ENCODE data around the gene RBM33.

RBM33 gene

GRCh38 chr7:155805826-155806095, 161.3 kb downstream of the RBM33 start:
- Histone ChIP-seq H3K36me3 (ENCODE audit: control insufficient read depth, insufficient read depth, low read length) (no peaks in the 10 kb centered on the region), H3K27ac (ENCODE audit: low read length) (no peak overlapping the region), H3K9me3 (ENCODE audit: control insufficient read depth, insufficient read depth, low read length) (no peaks in the 10 kb centered on the region), H3K27me3 (ENCODE audit: control insufficient read depth, insufficient read depth, low read length) (peaks cover 72% of the 10 kb centered on the region), H3K4me1 (ENCODE audit: control insufficient read depth, insufficient read depth, low read length) (peaks cover 4% of the 10 kb centered on the region; the same call in 1 of the 2 replicates), H3K4me3 (ENCODE audit: low read length) (no peak overlapping the region)
- no CpG with 5 or more reads among the region's 18 CpGs for WGBS (ENCODE audit: insufficient coverage, insufficient read length)
- DNase-seq (ENCODE audit: low read depth, low spot score): no peak

GRCh38 chr7:155806096-155806871, 161.8 kb downstream of the RBM33 start:
- Histone ChIP-seq H3K27ac (ENCODE audit: low read length) (no peak overlapping the region), H3K27me3 (ENCODE audit: control insufficient read depth, insufficient read depth, low read length) (peaks cover 74% of the 10 kb centered on the region), H3K4me1 (ENCODE audit: control insufficient read depth, insufficient read depth, low read length) (peaks cover 4% of the 10 kb centered on the region; the same call in 1 of the 2 replicates), H3K9me3 (ENCODE audit: control insufficient read depth, insufficient read depth, low read length) (no peaks in the 10 kb centered on the region), H3K4me3 (ENCODE audit: low read length) (no peak overlapping the region), H3K36me3 (ENCODE audit: control insufficient read depth, insufficient read depth, low read length) (no peaks in the 10 kb centered on the region)
- DNase-seq (ENCODE audit: low read depth, low spot score): no peak
- WGBS (ENCODE audit: insufficient coverage, insufficient read length): no CpG with 5 or more reads among the region's 47 CpGs

- Histone ChIP-seq H3K27ac (ENCODE audit: low read length) (no peak overlapping the region), H3K27me3 (ENCODE audit: control insufficient read depth, insufficient read depth, low read length) (peaks cover 79% of the 10 kb centered on the region), H3K36me3 (ENCODE audit: control insufficient read depth, insufficient read depth, low read length) (no peaks in the 10 kb centered on the region), H3K4me1 (ENCODE audit: control insufficient read depth, insufficient read depth, low read length) (peaks cover 4% of the 10 kb centered on the region; the same call in 1 of the 2 replicates), H3K4me3 (ENCODE audit: low read length) (no peak overlapping the region), H3K9me3 (ENCODE audit: control insufficient read depth, insufficient read depth, low read length) (no peaks in the 10 kb centered on the region)
- DNase-seq (ENCODE audit: low read depth, low spot score): no peak
- no CpG with 5 or more reads among the region's 19 CpGs for WGBS (ENCODE audit: insufficient coverage, insufficient read length)
Measured at GRCh38 chr7:155807065-155807671, 162.7 kb downstream of the RBM33 start.

- Histone ChIP-seq H3K4me3 (ENCODE audit: low read length) (peak overlapping the region; percentile 14; the same call in 1 of the 2 replicates), H3K4me1 (ENCODE audit: control insufficient read depth, insufficient read depth, low read length) (peaks cover 4% of the 10 kb centered on the region; the same call in 1 of the 2 replicates), H3K27ac (ENCODE audit: low read length) (no peak overlapping the region)
Measured at GRCh38 chr7:155807789-155808548, 163.5 kb downstream of the RBM33 start.

DNA sequence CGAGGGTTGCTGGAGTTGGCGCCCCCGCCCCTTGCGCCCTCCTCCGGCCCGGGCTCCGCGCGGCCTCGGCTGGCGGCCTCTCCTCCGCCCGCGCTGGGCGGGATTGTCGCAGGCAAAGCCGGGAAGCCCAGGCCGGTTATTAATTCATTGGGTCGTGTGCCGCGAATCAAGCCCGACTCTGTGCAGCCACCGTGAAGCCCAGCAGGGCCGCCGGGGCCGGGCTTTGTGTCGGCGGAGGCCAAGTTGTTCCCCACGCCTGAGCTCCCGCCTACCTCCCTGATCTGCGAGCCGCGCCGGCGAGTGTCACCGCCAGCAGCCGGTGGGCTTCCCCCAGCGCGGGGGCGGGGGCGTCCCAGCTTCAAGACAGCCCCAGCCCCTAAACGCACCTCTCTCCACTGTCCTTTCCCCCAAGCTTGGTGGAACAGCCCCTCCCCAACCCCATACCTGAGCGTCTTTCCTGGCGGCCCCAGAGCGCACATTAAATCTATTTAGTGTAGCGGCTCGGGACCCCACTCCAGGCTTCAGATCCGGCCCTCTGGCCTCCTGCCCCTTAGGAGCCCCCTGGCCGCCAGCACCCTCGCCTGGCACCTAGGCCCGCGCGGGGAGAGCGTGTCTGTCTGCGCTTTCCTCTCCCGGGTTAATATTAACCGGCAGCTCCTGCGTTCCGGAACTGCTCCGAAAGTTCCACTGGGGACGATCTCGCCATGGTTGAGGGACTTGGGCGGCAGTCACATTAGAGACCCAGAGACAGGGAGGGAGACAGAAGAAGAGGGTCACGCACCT, 164.3 kb downstream of the RBM33 start:
- peaks cover 84% of the 10 kb centered on the region for H3K27me3 ChIP-seq (ENCODE audit: control insufficient read depth, insufficient read depth, low read length)
- peaks cover 4% of the 10 kb centered on the region; the same call in 1 of the 2 replicates for H3K4me1 ChIP-seq (ENCODE audit: control insufficient read depth, insufficient read depth, low read length)
- H3K27ac ChIP-seq (ENCODE audit: low read length): no peak overlapping the region
- WGBS (ENCODE audit: insufficient coverage, insufficient read length): no CpG with 5 or more reads among the region's 64 CpGs
- no peak for DNase-seq (ENCODE audit: low read depth, low spot score)
- H3K36me3 ChIP-seq (ENCODE audit: control insufficient read depth, insufficient read depth, low read length): no peaks in the 10 kb centered on the region
- no peaks in the 10 kb centered on the region for H3K9me3 ChIP-seq (ENCODE audit: control insufficient read depth, insufficient read depth, low read length)
- peak overlapping the region; percentile 14; the same call in 1 of the 2 replicates for H3K4me3 ChIP-seq (ENCODE audit: low read length)

More at GRCh38 chr7:155807789-155808548, 163.5 kb downstream of the RBM33 start:
- no CpG with 5 or more reads among the region's 33 CpGs for WGBS (ENCODE audit: insufficient coverage, insufficient read length)
- H3K27me3 ChIP-seq (ENCODE audit: control insufficient read depth, insufficient read depth, low read length): peaks cover 85% of the 10 kb centered on the region
- no peaks in the 10 kb centered on the region for H3K9me3 ChIP-seq (ENCODE audit: control insufficient read depth, insufficient read depth, low read length)
- DNase-seq (ENCODE audit: low read depth, low spot score): no peak
- no peaks in the 10 kb centered on the region for H3K36me3 ChIP-seq (ENCODE audit: control insufficient read depth, insufficient read depth, low read length)

- Histone ChIP-seq H3K9me3 (ENCODE audit: control insufficient read depth, insufficient read depth, low read length) (no peaks in the 10 kb centered on the region), H3K27ac (ENCODE audit: low read length) (no peak overlapping the region), H3K4me3 (ENCODE audit: low read length) (0 out of 2 replicates have a peak overlapping the region, but pooled peaks have one; percentile 7), H3K27me3 (ENCODE audit: control insufficient read depth, insufficient read depth, low read length) (peaks cover 86% of the 10 kb centered on the region), H3K4me1 (ENCODE audit: control insufficient read depth, insufficient read depth, low read length) (peaks cover 4% of the 10 kb centered on the region; the same call in 1 of the 2 replicates), H3K36me3 (ENCODE audit: control insufficient read depth, insufficient read depth, low read length) (no peaks in the 10 kb centered on the region)
- no peak for DNase-seq (ENCODE audit: low read depth, low spot score)
- no CpG with 5 or more reads among the region's 43 CpGs for WGBS (ENCODE audit: insufficient coverage, insufficient read length)
Measured at GRCh38 chr7:155809332-155809946, 165.0 kb downstream of the RBM33 start.

DNA sequence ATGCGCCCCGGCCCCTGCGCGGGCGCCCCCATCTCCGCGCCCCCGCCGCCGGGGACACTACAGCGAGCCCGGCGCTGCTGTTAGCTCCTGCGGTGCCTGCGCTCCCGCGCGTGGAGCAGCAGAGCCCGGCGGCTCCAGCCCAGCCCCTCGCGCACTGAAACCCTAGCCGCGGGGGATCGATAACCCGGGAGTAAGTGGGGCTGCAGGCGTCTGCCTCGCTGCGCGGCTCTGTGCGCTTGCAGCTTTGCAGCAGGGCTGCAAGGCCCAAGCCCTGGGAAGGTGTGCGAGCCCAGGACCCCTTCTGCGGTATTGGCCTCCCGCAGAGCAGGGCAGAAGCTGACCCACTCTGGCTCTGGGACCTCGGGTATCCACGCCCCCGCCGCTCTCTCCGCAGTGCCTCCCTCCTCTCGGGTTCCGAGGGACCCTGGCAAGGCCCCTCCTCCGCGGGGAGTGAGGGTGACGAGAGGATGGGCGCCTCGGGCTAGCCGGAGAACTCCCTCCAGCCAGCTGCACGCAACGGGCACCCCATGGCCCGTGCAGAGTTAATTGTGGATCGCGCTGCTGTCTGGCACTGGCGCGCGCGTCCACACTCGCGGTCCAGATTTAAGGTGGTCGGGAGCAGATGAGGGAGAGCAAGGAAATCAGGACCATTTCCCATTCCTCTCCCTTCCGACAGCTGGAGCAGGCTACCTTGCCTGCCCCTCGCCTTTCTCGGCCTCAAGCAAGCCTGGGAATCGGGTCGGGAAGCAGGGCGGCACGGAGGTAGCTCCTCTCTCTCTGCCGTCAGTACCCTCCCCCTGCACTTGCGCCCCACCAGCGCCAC, 165.7 kb downstream of the RBM33 start:
- peaks cover 85% of the 10 kb centered on the region for H3K27me3 ChIP-seq (ENCODE audit: control insufficient read depth, insufficient read depth, low read length)
- no peak overlapping the region for H3K27ac ChIP-seq (ENCODE audit: low read length)
- WGBS (ENCODE audit: insufficient coverage, insufficient read length): no CpG with 5 or more reads among the region's 69 CpGs
- no peaks in the 10 kb centered on the region for H3K9me3 ChIP-seq (ENCODE audit: control insufficient read depth, insufficient read depth, low read length)
- DNase-seq (ENCODE audit: low read depth, low spot score): no peak
- H3K36me3 ChIP-seq (ENCODE audit: control insufficient read depth, insufficient read depth, low read length): no peaks in the 10 kb centered on the region
- peaks cover 4% of the 10 kb centered on the region; the same call in 1 of the 2 replicates for H3K4me1 ChIP-seq (ENCODE audit: control insufficient read depth, insufficient read depth, low read length)
- H3K4me3 ChIP-seq (ENCODE audit: low read length): peak overlapping the region; percentile 6; the same call in 1 of the 2 replicates

GRCh38 chr7:155810770-155811559, 166.5 kb downstream of the RBM33 start:
- no peaks in the 10 kb centered on the region for H3K36me3 ChIP-seq (ENCODE audit: control insufficient read depth, insufficient read depth, low read length)
- H3K4me3 ChIP-seq (ENCODE audit: low read length): no peak overlapping the region
- no peak overlapping the region for H3K27ac ChIP-seq (ENCODE audit: low read length)
- peaks cover 77% of the 10 kb centered on the region for H3K27me3 ChIP-seq (ENCODE audit: control insufficient read depth, insufficient read depth, low read length)
- no peaks in the 10 kb centered on the region for H3K9me3 ChIP-seq (ENCODE audit: control insufficient read depth, insufficient read depth, low read length)
- peaks cover 4% of the 10 kb centered on the region; the same call in 1 of the 2 replicates for H3K4me1 ChIP-seq (ENCODE audit: control insufficient read depth, insufficient read depth, low read length)
- WGBS (ENCODE audit: insufficient coverage, insufficient read length): no CpG with 5 or more reads among the region's 21 CpGs
- no peak for DNase-seq (ENCODE audit: low read depth, low spot score)

- H3K4me3 ChIP-seq (ENCODE audit: low read length): no peak overlapping the region
- peaks cover 4% of the 10 kb centered on the region; the same call in 1 of the 2 replicates for H3K4me1 ChIP-seq (ENCODE audit: control insufficient read depth, insufficient read depth, low read length)
- peaks cover 72% of the 10 kb centered on the region for H3K27me3 ChIP-seq (ENCODE audit: control insufficient read depth, insufficient read depth, low read length)
- no peaks in the 10 kb centered on the region for H3K9me3 ChIP-seq (ENCODE audit: control insufficient read depth, insufficient read depth, low read length)
- no CpG with 5 or more reads among the region's 13 CpGs for WGBS (ENCODE audit: insufficient coverage, insufficient read length)
- H3K27ac ChIP-seq (ENCODE audit: low read length): no peak overlapping the region
- no peaks in the 10 kb centered on the region for H3K36me3 ChIP-seq (ENCODE audit: control insufficient read depth, insufficient read depth, low read length)
- DNase-seq (ENCODE audit: low read depth, low spot score): no peak
Measured at GRCh38 chr7:155811560-155811894, 167.1 kb downstream of the RBM33 start.

All from iPS DF 6.9 (cell line).